Cardiac muscle cell (in vitro differentiated cells and primary cell): ENCODE results near the gene SALL1. TPM values are rescaled to one million over a fixed set of nuclear protein-coding genes. Genes with fewer than 3 reads are reported as not detected.

Source experiments
- DNase-seq, 2 donors: peaks; one replicate each; pipeline versions ENCODE4 v3.0.0 to v3.0.0-alpha.2; 2010 to 2017; ENCODE audit warnings: low read depth in 1 of 2, low spot score in 1 of 2
- H3K27ac ChIP-seq: fragments of 200-600 bp; sonication (generic); 2 replicates; pipeline ENCODE4 v1.5.1; 2016
- H3K27me3 ChIP-seq: fragments of 200-600 bp; sonication (generic); 2 replicates; pipeline ENCODE4 v1.6.0; 2016; ENCODE audit warnings: control low read depth
- H3K36me3 ChIP-seq: fragments of 200-600 bp; sonication (generic); 2 replicates; pipeline ENCODE4 v1.5.1; 2016; ENCODE audit warnings: control low read depth
- H3K4me1 ChIP-seq: fragments of 200-600 bp; sonication (generic); 2 replicates; pipeline ENCODE4 v1.8.1; 2017; ENCODE audit warnings: low read depth, mild to moderate bottlenecking, mixed run types
- H3K4me3 ChIP-seq: fragments of 200-600 bp; sonication (generic); 2 replicates; pipeline ENCODE4 v1.5.1; 2016; ENCODE audit warnings: mild to moderate bottlenecking
- H3K9me3 ChIP-seq: fragments of 200-600 bp; sonication (generic); 2 replicates; pipeline ENCODE4 v1.5.1; 2017; ENCODE audit warnings: low read depth, mild to moderate bottlenecking, control low read depth
- CTCF ChIP-seq: IDR thresholded peaks from 2 replicates; pipeline ENCODE4 v1.5.1; 2012; ENCODE audit warnings: low read depth, mild to moderate bottlenecking, low read length
- polyA plus RNA-seq: library from polyadenylated mRNA; unstranded; fragments of >200 nt; fragmentation: Nextera tagmentation; extraction: Ambion mirVana; gene quantifications from 2 replicates; pipeline ENCODE4 v1.2.1, GENCODE V29; 2016
- total RNA-seq: library from RNA; depleted of rRNA; stranded (reverse); fragments of >200 nt; gene quantifications from 2 replicates; pipeline ENCODE4 v1.2.3, GENCODE V29; 2016

Gene SALL1
- total and polyA plus RNA-seq, 2 experiments from 2014 or later, result 4.2 to 16.7 TPM

- no peaks in the 10 kb centered on the region for H3K27me3 ChIP-seq
- H3K9me3 ChIP-seq, result no peaks in the 10 kb centered on the region
- no peak for DNase-seq
- no peak overlapping the region for H3K4me3 ChIP-seq
- TF ChIP-seq CTCF, result no peak
- H3K36me3 ChIP-seq, result no peaks in the 10 kb centered on the region
- H3K27ac ChIP-seq, result no peak overlapping the region
- no peaks in the 10 kb centered on the region for H3K4me1 ChIP-seq
These were observed 47.5 kb downstream of the SALL1 start for GRCh38 chr16:51103590-51103989.

- no peak for TF ChIP-seq CTCF
- Histone ChIP-seq H3K36me3 (no peaks in the 10 kb centered on the region), H3K4me1 (no peaks in the 10 kb centered on the region), H3K27ac (no peak overlapping the region), H3K27me3 (no peaks in the 10 kb centered on the region), H3K9me3 (no peaks in the 10 kb centered on the region), H3K4me3 (no peak overlapping the region)
- no peak for DNase-seq
These were observed 53.3 kb downstream of the SALL1 start for GRCh38 chr16:51097729-51098128.

GRCh38 chr16:51095890-51096626 is 55.0 kb downstream of the SALL1 start:
- Histone ChIP-seq H3K27ac (no peak overlapping the region), H3K9me3 (no peaks in the 10 kb centered on the region), H3K36me3 (no peaks in the 10 kb centered on the region), H3K4me1 (no peaks in the 10 kb centered on the region), H3K4me3 (no peak overlapping the region), H3K27me3 (no peaks in the 10 kb centered on the region)
- no peak for TF ChIP-seq CTCF
- DNase-seq, result no peak

GRCh38 chr16:51095084-51095881 is 55.8 kb downstream of the SALL1 start:
- Histone ChIP-seq H3K9me3 (no peaks in the 10 kb centered on the region), H3K27me3 (no peaks in the 10 kb centered on the region), H3K36me3 (no peaks in the 10 kb centered on the region), H3K27ac (no peak overlapping the region), H3K4me3 (no peak overlapping the region), H3K4me1 (no peaks in the 10 kb centered on the region)
- no peak for DNase-seq
- no peak for TF ChIP-seq CTCF

GRCh38 chr16:51093726-51094280 is 57.3 kb downstream of the SALL1 start:
- Histone ChIP-seq H3K9me3 (no peaks in the 10 kb centered on the region), H3K4me3 (no peak overlapping the region), H3K27ac (no peak overlapping the region), H3K4me1 (no peaks in the 10 kb centered on the region), H3K27me3 (no peaks in the 10 kb centered on the region), H3K36me3 (no peaks in the 10 kb centered on the region)
- DNase-seq, result no peak
- TF ChIP-seq CTCF, result no peak
